Chondrocyte (in vitro differentiated cells): Measurements from ENCODE around the gene VWA3A. TPM values are rescaled to one million over a fixed set of nuclear protein-coding genes. Genes with fewer than 3 reads are reported as not detected.
A peak's percentile ranks its signal among the peaks of the same experiment; 100 is the strongest.

Experiments used
- DNase-seq: peaks from one replicate; pipeline ENCODE4 v3.0.0; 2021; ENCODE audit warnings: mixed read lengths, low spot score
- H3K27ac Mint-ChIP-seq: one replicate; pipeline ENCODE4 v1.8.0; 2021; ENCODE audit warnings: mild to moderate bottlenecking, moderate library complexity, mixed read lengths; ENCODE audit not compliant: unreplicated experiment
- H3K27me3 Mint-ChIP-seq: 2 replicates; pipeline ENCODE4 v1.8.0; 2021; ENCODE audit warnings: low read depth, mixed read lengths
- H3K36me3 Mint-ChIP-seq: 2 replicates; pipeline ENCODE4 v1.8.0; 2021; ENCODE audit warnings: low read depth, mixed read lengths
- H3K4me1 Mint-ChIP-seq: 2 replicates; pipeline ENCODE4 v1.8.0; 2021; ENCODE audit warnings: low read depth, mild to moderate bottlenecking, mixed read lengths
- H3K4me3 Mint-ChIP-seq: one replicate; pipeline ENCODE4 v1.8.0; 2021; ENCODE audit warnings: mild to moderate bottlenecking, moderate library complexity, mixed read lengths; ENCODE audit not compliant: unreplicated experiment
- H3K9me3 Mint-ChIP-seq: 2 replicates; pipeline ENCODE4 v1.8.0; 2021; ENCODE audit warnings: low read depth, mixed read lengths
- total RNA-seq: library from RNA; stranded (reverse); gene quantifications from 3 replicates; pipeline ENCODE4 v1.2.1, GENCODE V29; 2021
- TF ChIP-seq, protein P1 (sequence below): fragments of 200-600 bp; sonication (generic); IDR thresholded peaks from 2 replicates; pipeline ENCODE4 v1.5.0; 2021; ENCODE audit warnings: antibody characterized with exemption, mild to moderate bottlenecking, moderate library complexity

VWA3A gene
- total RNA-seq, 1 donor from 2014 or later = not detected

DNA sequence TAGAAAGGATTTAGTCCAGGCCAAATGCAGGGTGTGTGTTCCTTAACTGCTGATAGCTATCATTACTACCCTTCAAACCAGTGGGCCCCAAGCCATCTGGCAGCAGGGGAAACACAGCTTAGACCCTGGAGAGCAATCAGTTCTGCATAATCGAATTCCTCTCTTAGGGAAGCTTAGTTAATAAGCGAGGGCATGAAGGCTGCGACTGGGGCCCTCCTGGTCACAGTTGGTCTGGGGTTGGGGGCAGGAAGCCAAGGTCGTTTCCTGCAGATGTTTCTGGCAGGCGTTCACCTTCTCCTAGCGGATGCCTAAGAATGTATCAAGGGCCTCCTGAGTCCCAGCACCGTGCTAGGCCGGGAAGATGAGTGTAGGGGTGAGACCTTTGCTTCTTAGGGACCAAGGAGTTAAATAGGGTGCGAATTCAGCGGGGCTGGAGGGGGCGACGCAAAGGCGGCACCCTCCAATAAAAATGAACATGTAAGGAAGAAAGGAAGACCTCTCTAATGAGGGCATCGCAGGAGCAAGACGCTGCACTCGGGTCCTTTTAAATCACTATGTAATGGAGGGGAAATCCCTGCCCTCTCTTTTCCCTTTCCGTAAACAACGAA lies 97.2 kb downstream of the VWA3A start:
- no peak for DNase-seq

DNA sequence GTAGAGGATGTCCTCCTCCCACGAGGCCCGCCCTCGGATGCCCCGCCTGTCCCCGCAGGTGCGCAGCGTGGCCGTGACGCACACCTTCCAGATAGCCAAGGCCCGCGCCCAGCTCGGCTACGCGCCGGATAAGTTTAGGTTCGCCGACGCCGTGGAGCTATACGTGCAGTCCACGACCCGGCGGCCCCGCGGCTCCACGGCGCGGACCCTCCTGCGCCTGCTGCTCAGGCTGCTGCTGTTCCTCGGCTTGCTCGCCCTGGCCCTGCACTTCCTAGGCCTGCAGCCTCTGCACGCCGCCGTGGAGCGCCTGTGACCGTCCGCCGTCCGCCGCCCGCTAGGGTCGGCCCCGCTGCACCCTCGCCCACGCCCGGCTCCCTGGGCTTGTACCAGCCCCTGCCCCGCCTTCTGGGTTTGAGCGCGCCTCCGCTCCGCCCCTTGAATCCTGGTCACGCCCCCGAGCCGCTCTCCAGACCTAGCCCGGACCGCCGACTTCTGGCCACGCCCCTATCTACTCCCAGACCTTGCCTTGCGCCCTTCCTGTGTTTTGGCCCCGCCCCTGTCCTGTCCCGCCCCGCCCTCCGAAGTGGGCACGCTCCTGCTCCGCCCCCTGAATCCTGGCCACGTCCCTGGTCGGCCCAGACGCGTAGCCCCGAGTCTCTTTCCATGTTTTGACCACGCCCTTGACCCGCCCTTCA lies 97.9 kb downstream of the VWA3A start:
- no peak for DNase-seq
- Mint-ChIP-seq H3K4me3 (peak overlapping the region; percentile 91), H3K4me1 (peaks cover 26% of the 10 kb centered on the region), H3K27ac (peak overlapping the region; percentile 100), H3K36me3 (no peaks in the 10 kb centered on the region), H3K9me3 (no peaks in the 10 kb centered on the region), H3K27me3 (no peaks in the 10 kb centered on the region)
- TF ChIP-seq, protein P1, sequence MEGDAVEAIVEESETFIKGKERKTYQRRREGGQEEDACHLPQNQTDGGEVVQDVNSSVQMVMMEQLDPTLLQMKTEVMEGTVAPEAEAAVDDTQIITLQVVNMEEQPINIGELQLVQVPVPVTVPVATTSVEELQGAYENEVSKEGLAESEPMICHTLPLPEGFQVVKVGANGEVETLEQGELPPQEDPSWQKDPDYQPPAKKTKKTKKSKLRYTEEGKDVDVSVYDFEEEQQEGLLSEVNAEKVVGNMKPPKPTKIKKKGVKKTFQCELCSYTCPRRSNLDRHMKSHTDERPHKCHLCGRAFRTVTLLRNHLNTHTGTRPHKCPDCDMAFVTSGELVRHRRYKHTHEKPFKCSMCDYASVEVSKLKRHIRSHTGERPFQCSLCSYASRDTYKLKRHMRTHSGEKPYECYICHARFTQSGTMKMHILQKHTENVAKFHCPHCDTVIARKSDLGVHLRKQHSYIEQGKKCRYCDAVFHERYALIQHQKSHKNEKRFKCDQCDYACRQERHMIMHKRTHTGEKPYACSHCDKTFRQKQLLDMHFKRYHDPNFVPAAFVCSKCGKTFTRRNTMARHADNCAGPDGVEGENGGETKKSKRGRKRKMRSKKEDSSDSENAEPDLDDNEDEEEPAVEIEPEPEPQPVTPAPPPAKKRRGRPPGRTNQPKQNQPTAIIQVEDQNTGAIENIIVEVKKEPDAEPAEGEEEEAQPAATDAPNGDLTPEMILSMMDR = peak; percentile 25

More for the DNA sequence above, 97.2 kb downstream of the VWA3A start:
- TF ChIP-seq, protein P1 = no peak
- peaks cover 25% of the 10 kb centered on the region for H3K4me1 Mint-ChIP-seq
- H3K4me3 Mint-ChIP-seq = peak overlapping the region; percentile 91
- no peaks in the 10 kb centered on the region for H3K36me3 Mint-ChIP-seq
- no peaks in the 10 kb centered on the region for H3K27me3 Mint-ChIP-seq
- peak overlapping the region; percentile 71 for H3K27ac Mint-ChIP-seq
- no peaks in the 10 kb centered on the region for H3K9me3 Mint-ChIP-seq

DNA sequence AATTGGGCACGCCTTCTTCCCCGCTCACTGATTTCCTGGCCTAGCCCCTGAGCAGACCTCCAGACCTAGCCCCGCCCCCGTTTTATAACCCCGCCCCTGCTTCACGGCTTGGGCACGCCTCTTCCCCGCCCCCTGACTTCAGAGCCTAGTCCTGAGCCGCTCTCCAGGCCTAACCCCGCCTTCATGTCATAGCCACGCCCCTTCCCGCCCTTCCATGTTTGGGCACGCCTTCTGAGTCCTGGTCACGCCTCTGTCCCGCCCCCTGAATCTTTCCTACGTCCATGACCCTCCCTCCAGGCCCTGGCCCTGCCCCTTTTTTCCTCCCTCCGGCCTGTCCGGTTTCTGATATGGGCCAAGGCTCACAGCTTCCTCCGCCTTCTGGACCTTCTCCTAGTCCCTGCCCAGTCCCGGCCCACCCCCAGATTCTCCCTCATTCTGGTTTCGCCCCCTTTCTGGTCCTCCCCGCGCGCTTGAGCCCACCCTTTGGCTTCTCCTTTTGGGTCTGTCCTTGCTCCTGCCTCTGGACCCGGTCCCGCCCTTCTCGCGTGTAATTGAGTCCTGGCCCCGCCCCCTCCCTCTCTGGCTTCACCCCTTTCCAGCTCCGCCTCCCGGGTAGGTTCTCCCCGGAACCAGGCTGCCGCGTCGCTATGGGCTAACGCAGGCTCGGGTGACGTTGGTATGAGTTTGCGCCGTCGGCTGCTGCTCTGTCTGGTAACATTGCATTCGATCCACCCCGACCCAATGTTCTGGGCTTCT lies 98.6 kb downstream of the VWA3A start:
- no peaks in the 10 kb centered on the region for H3K36me3 Mint-ChIP-seq
- H3K9me3 Mint-ChIP-seq = no peaks in the 10 kb centered on the region
- H3K27ac Mint-ChIP-seq = peak overlapping the region; percentile 100
- H3K27me3 Mint-ChIP-seq = no peaks in the 10 kb centered on the region
- H3K4me1 Mint-ChIP-seq = peaks cover 28% of the 10 kb centered on the region
- peak overlapping the region; percentile 91 for H3K4me3 Mint-ChIP-seq
- TF ChIP-seq, protein P1 = no peak
- DNase-seq = peak; percentile 99

DNA sequence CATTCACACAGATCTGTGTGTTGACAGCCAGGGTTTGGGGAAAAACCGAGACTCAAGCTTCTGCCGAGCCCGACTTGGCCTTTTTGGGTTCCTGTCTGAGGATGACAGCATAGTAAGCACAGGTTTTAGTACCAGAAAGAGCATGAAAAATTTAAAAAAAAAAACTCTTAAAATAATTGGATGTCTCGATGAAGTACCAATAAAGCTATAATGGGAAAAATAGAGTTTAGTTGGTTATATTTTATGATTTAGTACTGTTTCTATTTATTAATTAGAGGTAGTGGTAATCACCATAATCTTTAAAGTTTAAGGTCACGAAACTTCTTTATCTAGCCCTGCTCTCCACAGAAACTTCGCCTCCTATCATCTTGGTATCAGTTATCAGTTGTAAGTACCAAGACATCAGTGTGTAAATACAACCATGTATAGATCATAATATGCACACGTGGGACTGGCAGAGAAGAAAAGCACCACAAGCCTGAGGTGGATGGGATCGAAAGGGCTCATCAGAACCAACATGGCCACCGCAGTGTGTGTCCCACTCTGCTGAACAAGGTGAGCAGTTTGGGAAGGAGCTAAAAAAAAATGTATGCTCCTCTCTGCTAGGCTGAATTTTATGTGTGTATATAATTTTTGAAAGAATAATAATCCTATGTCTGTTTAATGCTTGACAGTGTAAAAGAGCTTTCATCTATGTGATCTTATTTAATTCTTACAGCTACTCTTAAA lies 99.4 kb downstream of the VWA3A start:
- Mint-ChIP-seq H3K4me1 (peaks cover 30% of the 10 kb centered on the region), H3K4me3 (peak overlapping the region; percentile 91), H3K27me3 (no peaks in the 10 kb centered on the region), H3K27ac (peak overlapping the region; percentile 100), H3K9me3 (no peaks in the 10 kb centered on the region), H3K36me3 (no peaks in the 10 kb centered on the region)
- DNase-seq = no peak
- TF ChIP-seq, protein P1 = no peak
